Heart left ventricle (tissue), 16 donors: ENCODE data around the gene SH2D4B. TPM values are rescaled to one million over a fixed set of nuclear protein-coding genes. Genes with fewer than 3 reads are reported as not detected.

ENCODE experiments used
- ATAC-seq, 4 donors: fragments of 200-7000 bp; cut with Tn5 transposase; one replicate each; pipeline ENCODE4 v1.9.1; 2020 to 2022; ENCODE audit warnings: moderate library complexity in 4 of 4, mild to moderate bottlenecking in 3 of 4, moderate number of reproducible peaks in 1 of 4
- DNase-seq, 5 donors: peaks; one replicate each; pipeline ENCODE4 v3.0.0-alpha.2; 2020
- H3K27ac ChIP-seq, 12 donors: fragments of 200-600 bp; sonication (generic) in 4 of 12; one replicate each; pipeline versions ENCODE4 v1.5.0 to v1.8.0; 2016 to 2022; ENCODE audit warnings: mild to moderate bottlenecking in 2 of 12
- H3K27me3 ChIP-seq, 9 donors: fragments of 200-600 bp; sonication (generic) in 2 of 9; one replicate each; pipeline versions ENCODE4 v1.5.1 to v1.8.0; 2016 to 2022; ENCODE audit warnings: mild to moderate bottlenecking in 3 of 9
- H3K36me3 ChIP-seq, 9 donors: fragments of 200-600 bp; sonication (generic) in 2 of 9; one replicate each; pipeline versions ENCODE4 v1.5.0 to v1.8.0; 2018 to 2022; ENCODE audit warnings: mild to moderate bottlenecking in 2 of 9
- H3K4me1 ChIP-seq, 12 donors: fragments of 200-600 bp; sonication (generic) in 4 of 12; one replicate each; pipeline versions ENCODE4 v1.5.0 to v1.8.0; 2016 to 2022; ENCODE audit warnings: mild to moderate bottlenecking in 3 of 12
- H3K4me3 ChIP-seq, 12 donors: fragments of 200-600 bp; sonication (generic) in 4 of 12; one replicate each; pipeline versions ENCODE4 v1.5.0 to v1.8.0; 2017 to 2022; ENCODE audit warnings: mild to moderate bottlenecking in 9 of 12, moderate library complexity in 4 of 12
- H3K9me3 ChIP-seq, 12 donors: fragments of 200-600 bp; sonication (generic) in 4 of 12; one replicate each; pipeline versions ENCODE4 v1.5.0 to v1.8.0; 2016 to 2022; ENCODE audit warnings: mild to moderate bottlenecking in 1 of 12
- CTCF ChIP-seq, 12 donors: fragments of 200-600 bp; sonication (generic) in 4 of 12; IDR thresholded peaks; one replicate each; pipeline versions ENCODE4 v1.5.0 to v1.8.0; 2018 to 2022; ENCODE audit warnings: antibody characterized with exemption in 12 of 12, mild to moderate bottlenecking in 5 of 12
- POLR2A ChIP-seq, 2 donors: fragments of 450-650 bp; IDR thresholded peaks; one replicate each; pipeline ENCODE4 v1.6.1; 2017; ENCODE audit warnings: antibody characterized with exemption in 2 of 2, mild to moderate bottlenecking in 2 of 2, moderate library complexity in 2 of 2
- WGBS, 4 donors: extraction: QIAGEN DNeasy Blood & Tissue Kit in 2 of 4; methylation state at CpG; one replicate each; pipeline versions ENCODE4 v1.1.5 to v1.1.7; 2013 to 2018; 5-methylcytosine and 5-hydroxymethylcytosine counted together
- intact Hi-C, 10 donors: fragments of 100-400 bp; cut with DNase I; formaldehyde crosslinking; loops; one replicate each; pipeline versions ENCODE4 v1.11.1 to v1.14.2; 2022
- polyA plus RNA-seq, 2 donors: library from polyadenylated mRNA; stranded (reverse); fragments of 200-250 nt; gene quantifications; one replicate each; pipeline ENCODE4 v1.2.3, GENCODE V29; 2013
- total RNA-seq, 9 donors: library from RNA; depleted of rRNA in 2 of 9; stranded (reverse); fragments of >200 nt in 2 of 9; fragmentation: NEBNext Ultra II Directional in 3 of 9; extraction: Animal tissue kit (Norgen Biotek cat#: 25700) in 3 of 9; gene quantifications; one replicate each; pipeline versions ENCODE4 v1.1.0 to v1.2.4, GENCODE V29; 2016 to 2023
- donor health status: ischemic (EF 13 %, LVEDD 7.1; RV severe dilation, severe dysfunction).
- donor health status: healthy with polysubstance abuse.
- donor health status: DM: no; HTN: yes; CAD: no.
- donor health status: DM: no; HTN: no; CAD: no.
- donor health status: ischemic (EF 25% LVEDD 6.9; RV normal size, moderate dysfunction).
- donor health status: ischemic (EF 25% LVEDD 5.7; RV mildly dilated, moderate dysfunction).
- donor health status: healthy.
- donor health status: DM: yes; HTN: yes; CAD: no.
- donor health status: ischemic (EF 35%, LVEDD 5.7; RV mildly dilated, moderate dysfunction).
- donor health status: nonischemic (EF 11% LVEDD 7.7; RV severe dilation, severe dysfunction).
- donor health status: DM: yes; HTN: yes; CAD: no.
- donor health status: PGD.
- donor health status: ischemic (EF 29% LVEDD 5.4; RV normal size, mild dysfunction).
- donor health status: nonischemic (EF 23%, LVEDD 6.1; RV moderate dilation, normal function).

SH2D4B gene
- total and polyA plus RNA-seq, 11 donors = 0.19 TPM; not detected in 10

- H3K27me3 ChIP-seq = no peaks in the 10 kb centered on the region
- intact Hi-C loops = no loop called here
- DNase-seq (no peak), ATAC-seq (no peak)
- TF ChIP-seq CTCF (IDR thresholded peaks at IDR 0.05) (no peak), POLR2A (IDR thresholded peaks at IDR 0.05) (no peak)
- H3K4me1 ChIP-seq = no peaks in the 10 kb centered on the region
- H3K27ac ChIP-seq = no peak overlapping the region
- no peaks in the 10 kb centered on the region for H3K36me3 ChIP-seq
- H3K4me3 ChIP-seq = no peak overlapping the region
- no peaks in the 10 kb centered on the region for H3K9me3 ChIP-seq
Measured at GRCh38 chr10:80561950-80562349, 24.2 kb downstream of the SH2D4B start.

- Histone ChIP-seq H3K4me3 (no peak overlapping the region), H3K9me3 (no peaks in the 10 kb centered on the region), H3K27me3 (no peaks in the 10 kb centered on the region), H3K27ac (no peak overlapping the region), H3K4me1 (no peaks in the 10 kb centered on the region), H3K36me3 (no peaks in the 10 kb centered on the region)
- TF ChIP-seq CTCF (IDR thresholded peaks at IDR 0.05) = no peak
- TF ChIP-seq POLR2A (IDR thresholded peaks at IDR 0.05) = no peak
- 86 to 96% (median 91%) methylated on average over 2 of the region's 2 CpGs for WGBS, 4 donors
- intact Hi-C loops = no loop called here
- ATAC-seq (no peak), DNase-seq (no peak)
Measured at GRCh38 chr10:80567292-80567691, 29.6 kb downstream of the SH2D4B start.

DNA sequence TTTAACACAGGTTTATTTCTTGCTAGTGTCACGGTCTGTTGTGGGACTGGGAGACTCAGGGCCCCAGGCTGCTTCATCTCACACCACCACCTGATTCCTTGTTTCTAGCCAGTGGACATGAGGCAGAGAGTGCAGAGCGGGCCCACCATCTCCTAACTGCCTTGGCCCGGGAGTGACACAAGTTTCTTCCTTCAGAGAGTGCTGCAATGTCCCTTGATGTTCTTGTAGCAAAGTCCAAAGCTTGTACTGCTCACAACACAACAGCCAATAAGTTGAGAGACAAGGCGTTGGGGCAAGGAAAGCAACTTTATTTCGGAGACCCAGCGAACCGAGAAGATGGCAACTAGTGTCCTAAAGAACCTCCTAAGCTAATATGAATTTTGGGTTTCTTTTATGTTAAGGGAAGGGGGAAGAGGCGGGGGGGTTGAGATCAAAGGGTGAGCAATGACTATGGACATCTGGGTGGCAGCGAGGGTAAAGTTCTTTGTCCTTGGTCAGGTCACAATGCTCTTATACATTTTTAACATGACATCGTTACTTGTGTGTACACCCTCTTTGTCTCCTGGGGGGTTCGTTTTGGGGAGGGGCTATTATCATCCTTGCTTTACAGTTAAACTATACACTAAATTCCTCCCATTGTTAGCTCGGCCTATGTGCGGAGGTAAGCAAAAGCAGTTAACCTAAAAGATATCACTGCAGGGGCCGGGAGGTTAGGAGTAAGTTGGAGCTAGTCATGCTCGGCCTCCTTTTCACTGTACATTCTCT is 31.6 kb downstream of the SH2D4B start:
- DNase-seq (no peak), ATAC-seq (no peak)
- no peaks in the 10 kb centered on the region for H3K4me1 ChIP-seq
- H3K4me3 ChIP-seq = no peak overlapping the region
- H3K27ac ChIP-seq = no peak overlapping the region
- H3K36me3 ChIP-seq = no peaks in the 10 kb centered on the region
- intact Hi-C loops = no loop called here
- H3K9me3 ChIP-seq = no peaks in the 10 kb centered on the region
- TF ChIP-seq CTCF (IDR thresholded peaks at IDR 0.05) (no peak), POLR2A (IDR thresholded peaks at IDR 0.05) (no peak)
- 90 to 95% (median 93%) methylated on average over 15 of the region's 15 CpGs for WGBS, 4 donors
- H3K27me3 ChIP-seq = no peaks in the 10 kb centered on the region

DNA sequence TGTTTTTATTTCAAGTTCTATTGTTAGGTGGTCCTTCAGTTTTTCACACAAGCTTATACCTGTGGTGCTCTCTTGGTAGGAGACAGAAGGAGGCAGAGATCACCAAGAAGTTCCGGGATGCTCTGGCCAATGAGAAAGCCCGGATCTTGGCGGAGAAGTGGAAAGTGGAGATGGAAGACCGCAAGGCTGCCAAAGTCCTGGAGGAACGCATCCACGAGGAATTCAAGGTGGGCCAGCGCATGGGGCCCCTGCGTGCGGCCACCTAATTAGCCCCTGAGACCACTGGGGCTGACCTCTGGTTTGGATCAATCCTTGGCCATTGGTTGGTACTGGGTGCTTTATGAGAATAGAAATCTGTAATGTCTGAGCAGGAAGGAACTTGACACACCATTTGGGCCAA is 33.6 kb downstream of the SH2D4B start:
- H3K4me3 ChIP-seq = no peak overlapping the region
- H3K4me1 ChIP-seq = no peaks in the 10 kb centered on the region
- ATAC-seq (no peak), DNase-seq (no peak)
- no peak overlapping the region for H3K27ac ChIP-seq
- WGBS, 4 donors = 97 to 98% (median 98%) methylated on average over 9 of the region's 9 CpGs
- H3K36me3 ChIP-seq = no peaks in the 10 kb centered on the region
- intact Hi-C loops = no loop called here
- H3K9me3 ChIP-seq = peaks cover 0 to under 1% (median 0%) of the 10 kb centered on the region in 12 donors
- no peaks in the 10 kb centered on the region for H3K27me3 ChIP-seq
- TF ChIP-seq POLR2A (IDR thresholded peaks at IDR 0.05) (no peak), CTCF (IDR thresholded peaks at IDR 0.05) (no peak)
